Glomerular endothelial cell (primary cell): ENCODE measurements around the gene EXOC3L4. TPM values are rescaled to one million over a fixed set of nuclear protein-coding genes. Genes with fewer than 3 reads are reported as not detected.

ENCODE experiments used
- DNase-seq: peaks from one replicate; pipeline ENCODE4 v3.0.0-alpha.2; 2011; ENCODE audit warnings: low read depth, low spot score; ENCODE audit errors: extremely low read depth
- total RNA-seq: library from RNA; depleted of rRNA; stranded (reverse); fragments of >200 nt; gene quantifications from 2 replicates; pipeline ENCODE4 v1.2.3, GENCODE V29; 2015

The EXOC3L4 gene
- total RNA-seq, 1 donor from 2014 or later = not detected

DNA sequence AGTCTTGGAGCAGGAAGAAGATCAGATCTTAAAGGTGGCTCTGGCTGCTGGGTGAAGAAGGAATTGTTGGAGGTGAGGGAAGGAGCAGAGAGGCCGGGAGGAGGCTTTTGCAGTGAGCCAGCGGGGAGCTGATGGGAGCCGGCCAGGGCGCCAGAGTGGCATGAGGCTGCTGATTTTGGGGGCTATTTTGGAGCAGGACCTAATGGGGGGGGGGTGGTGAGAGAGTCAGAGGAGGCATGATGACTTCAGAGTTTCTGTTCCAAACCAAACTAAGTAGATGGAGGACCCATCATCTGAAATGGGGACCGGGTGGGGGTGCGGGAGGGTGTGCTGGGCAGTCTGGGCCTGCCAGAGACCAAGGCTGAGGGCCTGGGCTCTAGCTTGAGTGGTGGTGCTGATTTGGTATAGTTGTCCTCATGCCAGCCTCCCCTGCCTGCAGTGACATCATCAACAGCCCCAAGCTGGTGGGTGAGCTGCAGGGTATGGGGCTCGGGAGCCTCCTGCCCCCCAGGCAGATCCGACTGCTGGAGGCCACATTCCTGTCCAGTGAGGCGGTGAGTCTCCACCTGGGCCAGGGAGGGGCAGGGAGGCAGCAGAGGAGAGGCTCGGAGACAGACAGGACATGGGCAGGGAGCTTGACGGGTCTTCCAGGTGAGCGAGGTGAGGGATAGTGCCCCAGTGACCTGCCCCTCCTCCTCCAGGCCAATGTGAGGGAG lies 34.9 kb downstream of the EXOC3L4 start:
- DNase-seq = no peak

DNA sequence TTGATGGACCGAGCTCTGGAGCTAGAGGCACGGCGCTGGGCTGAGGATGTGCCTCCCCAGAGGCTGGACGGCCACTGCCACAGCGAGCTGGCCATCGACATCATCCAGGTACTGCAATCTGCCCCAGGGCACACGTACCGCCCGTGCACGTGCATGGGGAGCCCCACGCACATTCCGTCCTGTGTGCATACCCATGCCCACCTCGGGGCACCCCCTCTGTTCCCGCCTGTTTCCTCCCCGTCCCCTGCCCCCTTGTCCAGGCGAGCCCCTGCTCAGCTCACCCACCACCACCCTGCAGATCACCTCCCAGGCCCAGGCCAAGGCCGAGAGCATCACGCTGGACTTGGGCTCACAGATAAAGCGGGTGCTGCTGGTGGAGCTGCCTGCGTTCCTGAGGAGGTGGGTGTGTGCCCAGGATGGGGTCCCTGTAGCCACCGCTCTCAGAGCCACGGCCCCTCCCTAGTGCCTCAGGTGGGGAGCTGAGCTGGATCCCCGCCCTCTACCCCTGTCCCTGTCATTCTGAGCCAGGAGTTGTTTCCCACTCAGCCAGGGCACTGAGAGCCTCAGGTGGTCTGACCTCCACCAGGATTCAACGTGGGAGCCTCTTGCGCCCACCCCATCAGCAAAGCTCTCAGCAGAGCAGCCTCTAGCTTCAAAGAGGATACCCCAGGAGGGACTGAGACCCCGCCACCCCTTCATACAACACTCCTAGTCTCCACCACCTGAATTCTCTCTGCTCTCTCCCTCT lies 35.7 kb downstream of the EXOC3L4 start:
- DNase-seq = no peak

DNA sequence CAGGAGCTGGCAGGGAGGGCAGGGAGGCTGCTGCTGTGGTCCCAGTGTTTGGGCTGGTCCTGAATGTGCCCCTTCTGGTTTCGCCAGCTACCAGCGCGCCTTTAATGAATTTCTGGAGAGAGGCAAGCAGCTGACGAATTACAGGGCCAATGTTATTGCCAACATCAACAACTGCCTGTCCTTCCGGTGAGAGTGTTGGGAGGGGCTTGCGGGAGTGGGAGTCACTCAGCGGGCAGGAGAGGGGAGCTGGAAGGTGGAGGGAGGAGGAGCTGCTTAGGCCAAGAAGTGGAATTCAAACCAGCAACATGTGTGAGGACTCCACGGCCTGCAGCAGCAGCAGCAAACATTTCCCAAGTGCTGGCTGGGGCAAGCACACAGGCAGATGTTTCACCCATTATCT lies 36.4 kb downstream of the EXOC3L4 start:
- no peak for DNase-seq

DNA sequence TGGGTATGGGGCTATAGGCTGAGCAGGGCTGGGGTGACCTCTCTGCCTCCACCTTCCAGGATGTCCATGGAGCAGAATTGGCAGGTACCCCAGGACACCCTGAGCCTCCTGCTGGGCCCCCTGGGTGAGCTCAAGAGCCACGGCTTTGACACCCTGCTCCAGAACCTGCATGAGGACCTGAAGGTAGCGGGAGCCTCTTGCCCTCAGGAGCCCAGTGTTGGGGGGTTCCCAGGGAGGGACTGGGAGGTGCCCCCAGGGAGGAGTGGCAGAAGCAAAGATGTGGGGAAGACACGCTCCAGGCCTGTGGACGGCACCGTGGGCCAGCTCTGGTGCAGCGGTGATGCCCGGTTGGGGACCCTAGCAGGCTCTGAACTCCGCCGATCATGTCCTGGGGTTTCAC lies 37.1 kb downstream of the EXOC3L4 start:
- DNase-seq = no peak

DNA sequence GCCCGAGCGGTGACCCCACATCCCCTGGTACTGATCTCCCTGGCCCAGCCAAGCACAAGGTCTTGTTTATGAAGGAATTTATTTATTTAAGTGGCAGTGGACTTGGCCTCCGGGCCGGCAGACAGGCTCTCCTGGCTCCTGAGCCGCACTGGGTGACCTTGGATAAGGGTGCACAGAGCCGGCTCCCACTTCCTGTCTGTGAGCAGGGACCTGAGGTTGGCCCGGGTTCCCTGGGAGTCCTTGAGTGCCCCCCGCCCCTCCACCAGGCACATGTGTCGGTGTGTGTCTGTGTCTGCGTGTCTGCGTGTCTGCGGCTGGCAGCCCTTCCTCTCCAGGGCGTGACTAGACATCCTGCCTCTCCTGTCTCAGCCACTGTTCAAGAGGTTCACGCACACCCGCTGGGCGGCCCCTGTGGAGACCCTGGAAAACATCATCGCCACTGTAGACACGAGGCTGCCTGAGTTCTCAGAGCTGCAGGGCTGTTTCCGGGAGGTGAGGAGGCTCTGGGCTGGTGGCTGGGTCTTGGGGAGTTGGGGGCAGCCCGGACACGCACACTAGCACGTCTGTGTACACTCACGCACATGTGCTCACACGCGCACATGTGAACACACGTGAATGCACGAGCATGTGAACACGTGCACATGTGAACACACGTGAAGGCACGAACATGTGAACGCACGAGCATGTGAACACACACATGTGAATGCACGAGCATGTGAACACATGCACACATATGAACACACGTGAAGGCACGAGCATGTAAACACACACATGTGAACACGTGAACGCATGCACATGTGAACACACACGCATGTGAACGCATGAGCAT lies 38.1 kb downstream of the EXOC3L4 start:
- no peak for DNase-seq

DNA sequence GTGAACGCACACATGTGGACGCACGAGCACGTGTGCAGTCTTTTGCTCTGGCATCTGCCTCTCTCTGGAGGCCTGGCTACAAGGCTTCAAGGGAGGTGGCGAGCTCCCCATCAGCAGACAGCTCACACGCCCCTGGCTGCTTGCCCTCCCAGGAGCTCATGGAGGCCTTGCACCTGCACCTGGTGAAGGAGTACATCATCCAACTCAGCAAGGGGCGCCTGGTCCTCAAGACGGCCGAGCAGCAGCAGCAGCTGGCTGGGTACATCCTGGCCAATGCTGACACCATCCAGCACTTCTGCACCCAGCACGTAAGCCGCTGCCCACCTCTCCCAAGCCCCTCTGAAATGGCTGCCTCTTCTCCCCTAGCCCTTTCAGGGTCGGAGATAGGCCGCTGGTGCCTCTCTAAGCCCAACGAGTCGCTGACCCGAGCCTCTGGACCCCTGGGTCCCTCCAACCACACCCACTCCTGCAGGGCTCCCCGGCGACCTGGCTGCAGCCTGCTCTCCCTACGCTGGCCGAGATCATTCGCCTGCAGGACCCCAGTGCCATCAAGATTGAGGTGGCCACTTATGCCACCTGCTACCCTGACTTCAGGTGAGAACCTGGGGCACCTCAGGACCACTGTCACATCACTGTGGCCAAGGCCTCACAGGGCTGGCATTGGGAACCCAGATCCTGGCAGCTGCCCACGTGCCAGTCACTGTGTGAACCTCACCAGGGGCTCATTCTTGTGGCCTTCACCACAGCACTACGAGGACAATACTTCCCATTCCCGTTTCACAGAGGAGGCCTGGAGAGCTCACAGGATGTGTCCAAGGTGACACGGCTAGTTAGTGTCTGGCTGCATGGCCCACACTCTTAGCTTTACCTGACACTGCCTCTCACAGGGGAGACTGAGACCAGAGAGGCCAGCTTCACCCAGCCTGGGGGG lies 39.0 kb downstream of the EXOC3L4 start:
- no peak for DNase-seq

DNA sequence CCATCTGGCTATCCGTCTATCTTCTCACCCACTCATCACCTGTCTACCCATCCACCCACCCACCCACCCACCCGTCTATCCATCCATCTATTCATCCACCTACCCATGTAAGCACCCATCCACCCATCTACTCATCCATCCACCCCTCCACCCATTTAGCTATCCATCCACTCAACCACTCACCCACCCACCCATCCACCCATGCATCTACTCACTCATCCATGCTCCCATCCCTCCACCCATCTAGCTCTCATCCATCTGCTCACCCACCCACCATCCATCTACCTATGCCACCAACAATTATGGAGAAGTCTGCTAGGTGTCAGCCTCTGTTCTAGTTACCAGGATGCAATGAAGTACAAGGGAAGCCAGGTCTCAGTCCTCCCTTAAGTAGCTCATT lies 39.9 kb downstream of the EXOC3L4 start:
- no peak for DNase-seq

DNA sequence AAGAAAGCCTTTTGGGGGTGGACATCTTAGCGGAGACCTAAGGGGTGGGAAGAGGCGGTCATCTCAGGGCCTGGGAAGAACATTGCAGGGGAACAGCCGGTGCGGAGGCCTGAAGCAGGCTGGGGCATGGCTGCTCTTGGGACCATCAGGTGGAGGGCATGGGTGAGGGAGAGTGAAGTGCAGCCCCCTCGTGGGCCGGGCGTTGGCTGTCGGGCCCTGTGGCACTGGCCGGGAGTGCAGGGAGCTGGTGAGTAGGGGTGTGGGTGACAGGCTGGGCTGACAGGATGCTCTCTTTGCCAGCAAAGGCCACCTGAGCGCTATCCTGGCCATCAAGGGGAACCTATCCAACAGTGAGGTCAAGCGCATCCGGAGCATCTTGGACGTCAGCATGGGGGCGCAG lies 40.4 kb downstream of the EXOC3L4 start:
- DNase-seq = no peak

DNA sequence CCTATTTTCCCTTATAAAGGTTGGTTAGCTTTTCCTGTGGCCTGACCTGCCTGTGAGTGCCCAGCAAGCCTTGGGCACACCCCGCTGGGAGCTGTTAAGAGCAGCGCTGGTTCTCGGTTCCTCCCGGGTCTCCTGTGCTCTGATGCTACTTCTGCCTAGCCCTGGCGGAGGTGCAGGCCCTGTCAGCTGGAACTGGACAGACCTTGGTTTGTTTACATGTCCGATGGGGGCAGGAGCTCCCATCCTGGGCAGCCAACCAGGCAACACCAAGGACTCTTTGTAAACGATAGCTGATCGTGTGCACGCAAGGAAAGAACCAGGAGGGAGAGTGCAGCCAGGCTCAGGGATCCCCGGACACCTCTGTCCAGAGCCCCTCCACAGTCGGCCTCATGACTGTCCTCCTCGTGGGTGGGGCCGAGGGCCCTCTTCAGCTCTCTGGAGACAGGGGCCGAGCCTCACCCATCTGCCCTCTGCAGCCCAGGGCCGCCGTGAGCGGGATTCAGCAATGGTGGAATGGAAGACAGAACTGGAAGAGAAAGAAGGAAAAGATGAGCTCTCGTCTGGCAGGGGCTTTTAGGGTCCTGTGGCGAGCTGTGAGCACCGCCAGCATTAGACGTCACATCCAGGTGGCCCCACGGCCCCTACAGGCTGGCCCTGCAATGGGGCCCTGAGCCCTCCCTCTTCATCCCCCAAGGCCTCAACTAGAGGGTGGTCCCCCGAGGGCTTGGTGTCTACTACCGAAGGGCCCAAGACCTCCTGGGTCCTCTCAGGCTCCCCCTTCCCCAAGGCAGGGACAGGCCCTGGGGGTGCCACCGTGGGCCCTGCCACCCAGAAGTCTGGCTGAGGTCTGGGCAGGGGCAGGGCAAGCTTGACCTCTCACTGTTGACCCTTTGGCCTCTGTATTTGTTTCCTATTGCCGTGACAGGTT lies 41.1 kb downstream of the EXOC3L4 start:
- no peak for DNase-seq

DNA sequence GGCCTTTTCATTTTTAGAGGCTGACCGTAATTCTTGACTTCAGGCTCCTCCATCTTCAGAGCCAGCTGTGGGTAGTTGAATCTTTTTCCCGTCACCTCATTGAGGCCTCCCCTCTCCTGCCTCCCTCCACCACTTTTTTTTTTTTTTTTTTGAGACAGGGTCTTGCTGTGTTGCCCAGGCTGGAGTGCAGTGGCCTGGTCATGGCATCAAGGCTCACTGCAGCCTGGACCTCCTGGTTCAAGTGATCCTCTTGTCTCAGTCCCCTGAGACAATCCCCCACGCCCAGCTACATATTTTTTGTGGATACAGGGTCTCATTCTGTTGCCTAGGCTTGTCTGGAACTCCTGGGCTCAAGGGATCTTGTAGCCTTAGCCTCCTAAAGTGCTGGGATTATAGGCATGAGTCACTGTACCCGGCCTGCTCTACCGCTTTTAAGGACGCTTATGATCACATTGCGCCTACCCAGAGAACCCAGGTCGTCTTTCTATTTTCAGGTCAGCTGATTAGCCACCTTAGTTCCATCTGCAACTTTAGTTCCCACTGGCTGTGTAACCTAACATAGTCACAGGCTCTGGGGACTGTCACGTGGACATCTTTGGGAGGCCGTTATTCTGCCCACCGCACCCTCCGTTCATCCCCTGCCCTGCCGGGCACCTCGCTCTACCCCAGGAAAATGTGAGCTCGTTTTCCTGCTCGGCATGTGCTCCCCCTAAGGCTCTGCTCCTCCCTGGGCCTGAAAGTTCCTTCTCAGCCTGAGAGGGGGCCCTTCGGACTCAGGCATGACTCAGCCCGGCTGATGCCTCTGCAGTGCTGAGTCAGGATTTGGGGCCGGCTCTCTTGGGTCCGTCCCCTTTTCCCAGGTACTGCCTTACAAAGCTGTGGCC lies 42.1 kb downstream of the EXOC3L4 start:
- DNase-seq = no peak

DNA sequence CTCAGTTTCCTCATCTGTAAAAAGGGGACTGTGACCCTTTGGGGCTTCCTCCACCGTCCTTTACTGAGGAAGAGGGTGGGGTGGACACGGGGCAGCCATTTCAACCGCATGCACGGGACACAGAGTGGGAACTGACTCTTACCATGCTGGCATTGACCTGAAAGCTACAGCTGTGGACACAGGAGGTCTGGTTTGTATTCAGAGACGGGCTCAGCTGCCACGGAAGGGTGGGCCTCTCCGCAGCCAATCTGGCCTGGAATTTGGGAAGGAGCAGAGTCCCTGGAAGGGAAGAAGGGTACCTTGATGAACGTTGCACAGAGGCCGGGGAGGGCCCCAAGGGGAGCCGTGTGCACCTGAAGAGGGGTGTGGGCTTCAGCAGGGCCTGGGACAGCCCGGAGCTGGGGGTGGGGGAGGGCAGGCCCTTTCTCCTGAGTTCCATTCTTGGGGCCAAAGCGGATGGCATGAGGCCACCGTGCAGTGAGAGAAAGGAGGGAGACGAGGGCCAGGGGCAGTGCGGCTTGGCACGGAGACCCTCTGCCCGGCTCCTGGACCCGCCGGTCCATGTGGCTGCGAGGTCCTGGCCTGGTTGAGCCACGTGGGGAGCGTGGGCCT lies 43.3 kb downstream of the EXOC3L4 start:
- no peak for DNase-seq

DNA sequence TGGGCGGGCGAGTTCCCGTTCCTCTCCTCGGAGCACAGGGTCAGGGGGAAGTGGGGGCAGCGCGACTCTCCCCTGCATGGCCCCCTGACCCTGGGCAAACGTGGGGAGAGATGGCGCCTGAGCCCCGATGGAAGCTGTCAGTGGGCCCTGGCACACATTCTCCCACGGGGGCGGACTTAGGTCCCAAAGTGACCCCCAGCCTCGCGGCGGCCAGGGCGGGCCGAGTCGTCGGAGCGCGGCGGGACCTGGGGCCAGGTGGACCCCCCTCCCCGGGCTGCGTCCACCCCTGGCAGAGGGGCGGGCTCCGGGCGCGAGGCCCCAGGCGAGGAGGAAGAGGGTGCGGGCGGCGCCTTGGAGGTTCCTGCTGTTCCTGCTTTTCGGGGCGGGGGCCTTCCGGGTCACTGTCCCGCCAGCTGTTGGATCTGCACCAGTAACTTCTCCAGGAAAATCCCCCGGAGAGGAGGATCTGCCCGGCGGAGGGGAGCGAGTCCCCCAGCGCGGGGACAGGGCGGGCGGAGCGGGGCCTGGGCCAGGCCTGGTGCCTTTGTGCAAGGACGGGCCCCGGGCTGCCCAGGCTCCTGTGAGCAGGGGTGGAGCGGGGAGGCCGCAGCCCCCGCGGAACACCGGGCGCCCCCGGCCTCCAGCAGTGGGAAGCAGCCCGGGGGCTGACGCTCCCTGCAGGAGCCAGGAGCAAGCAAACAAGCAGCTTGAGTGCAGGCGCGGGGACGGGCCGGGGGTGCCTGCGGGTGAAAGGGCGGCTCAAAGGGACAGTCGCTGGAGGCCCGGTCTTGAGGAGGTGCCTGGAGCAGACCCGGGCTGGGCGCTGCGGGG lies 44.0 kb downstream of the EXOC3L4 start:
- no peak for DNase-seq

DNA sequence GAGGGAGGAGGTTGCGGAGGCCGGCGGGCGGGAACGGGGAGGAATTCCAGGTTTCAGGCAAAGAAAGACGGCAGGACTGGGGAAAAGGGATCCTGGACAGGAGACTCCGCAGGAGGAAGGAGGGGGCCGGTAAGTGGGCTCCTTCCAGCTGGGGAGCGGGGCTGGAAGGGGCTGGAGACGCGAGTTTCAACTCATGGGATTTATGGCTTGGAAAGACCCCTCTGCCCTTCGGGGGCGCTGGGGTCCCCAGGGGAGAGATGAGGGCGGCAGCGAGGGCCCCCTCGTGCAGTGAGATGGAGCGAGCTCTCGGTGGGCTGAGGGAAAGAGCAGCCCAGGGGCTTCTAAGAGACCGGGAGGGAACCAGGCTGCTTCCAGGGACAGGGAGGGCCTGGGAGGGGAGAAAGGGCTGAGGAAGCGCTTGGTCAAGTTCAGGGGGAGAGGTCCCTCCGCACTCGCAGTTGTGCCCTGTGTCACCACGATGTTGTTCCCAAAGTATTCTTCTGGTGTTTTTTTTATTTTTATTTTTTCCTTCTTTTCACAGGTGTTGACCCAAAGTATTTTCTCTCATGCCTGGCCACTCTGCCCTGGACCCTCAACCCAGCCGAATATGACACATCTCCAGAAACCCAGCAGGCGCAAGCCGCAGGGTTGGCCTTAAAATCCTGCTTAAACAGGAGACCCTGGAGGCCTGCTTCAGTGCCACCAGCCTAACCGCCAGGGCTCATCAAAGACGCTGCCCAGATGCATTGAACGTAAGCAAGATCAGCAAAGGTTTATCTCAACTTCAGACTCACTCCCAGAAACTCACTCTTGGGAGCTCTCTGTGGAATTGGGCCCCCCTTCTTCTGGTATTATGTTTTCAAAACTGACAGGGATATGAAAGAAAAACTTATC lies 44.9 kb downstream of the EXOC3L4 start:
- DNase-seq = no peak

DNA sequence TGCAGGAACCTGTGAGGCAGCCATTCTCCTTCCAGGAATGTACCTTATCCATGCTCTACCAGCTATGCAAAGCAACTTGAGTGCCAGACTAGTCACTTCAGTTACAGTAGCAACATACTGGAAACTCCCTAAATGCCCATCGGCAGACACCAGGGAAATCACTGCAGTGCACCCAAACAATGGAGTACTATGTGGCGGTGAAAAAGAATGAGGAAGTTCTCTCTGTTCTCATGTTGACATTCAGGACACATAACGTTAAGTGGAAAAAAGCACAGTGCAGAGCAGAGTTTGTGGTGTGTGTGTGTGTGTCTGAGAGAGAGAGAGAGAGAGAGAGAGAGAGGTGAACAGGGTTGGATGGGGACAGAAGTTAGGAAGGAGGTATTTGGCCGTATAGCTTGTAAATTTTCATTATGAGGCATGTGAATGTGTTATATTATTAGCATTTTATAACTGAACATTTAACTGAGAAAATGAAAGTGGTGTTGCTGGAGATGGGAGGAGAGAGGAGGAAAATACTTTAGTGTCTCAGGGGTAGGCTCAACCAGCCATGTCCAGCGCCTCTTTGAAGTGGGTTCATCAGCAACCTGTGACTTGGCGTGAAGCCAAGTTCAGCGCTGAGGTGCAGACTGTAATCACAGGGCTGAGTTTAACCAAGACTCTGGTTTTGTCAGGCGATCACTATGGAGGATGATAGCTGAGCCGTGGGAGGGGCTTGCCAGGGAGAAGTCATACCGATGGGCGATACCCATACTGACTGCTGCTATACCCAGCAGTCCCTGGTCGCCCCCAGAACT lies 46.0 kb downstream of the EXOC3L4 start:
- no peak for DNase-seq

DNA sequence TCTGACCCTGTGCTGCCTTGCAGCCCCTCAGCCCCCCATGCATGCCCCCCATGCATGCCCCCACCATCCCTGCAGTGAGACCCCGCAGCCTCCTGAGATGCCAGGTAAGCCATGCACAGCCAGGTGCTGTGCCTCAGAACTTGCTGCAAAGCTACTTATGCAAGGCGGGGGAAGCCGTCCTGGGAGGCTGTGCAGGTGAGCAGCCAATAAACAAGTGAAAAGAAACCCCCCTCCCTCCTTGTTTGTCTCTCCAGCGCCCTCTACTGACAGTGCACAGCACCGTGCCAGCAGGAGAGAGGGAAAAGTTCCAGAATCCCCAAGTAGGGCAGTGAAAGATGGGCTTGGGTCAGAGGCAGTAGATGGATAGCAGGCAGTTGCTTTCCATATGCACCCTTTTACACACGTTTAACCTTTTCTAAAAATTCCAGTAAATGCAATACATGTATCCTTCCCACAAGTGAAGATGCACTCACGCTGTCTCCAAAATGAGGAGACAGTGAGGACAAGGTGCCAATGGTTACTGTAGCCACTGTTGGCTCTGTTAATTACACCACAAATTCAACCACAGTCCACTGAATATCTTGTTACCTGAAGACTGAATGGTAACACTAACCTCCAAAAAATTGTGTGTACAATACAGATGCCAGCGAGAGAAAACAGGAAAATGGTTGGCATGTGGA lies 46.7 kb downstream of the EXOC3L4 start:
- no peak for DNase-seq
